Astrocyte of the cerebellum (primary cell): ENCODE data around the gene QRFPR.

Source experiments
- DNase-seq: peaks from one replicate; pipeline ENCODE4 v3.0.0-alpha.2; 2011; ENCODE audit warnings: low read depth
- H3K4me3 ChIP-seq: 2 replicates; pipeline ENCODE4 v1.5.1; 2011; ENCODE audit warnings: mild to moderate bottlenecking, low read depth, low read length, moderate library complexity
- in situ Hi-C: cut with HindIII; loops from 2 replicates; pipeline ENCODE4 v1.10.0; 2017; ENCODE audit warnings: low sequenced_read_pairs
- TF ChIP-seq, protein P1 (sequence below): IDR thresholded peaks from 2 replicates; pipeline ENCODE4 v1.5.1; 2012; ENCODE audit warnings: low read length, low read depth, moderate library complexity, mild to moderate bottlenecking; ENCODE audit errors: missing control alignments

The QRFPR gene

DNA sequence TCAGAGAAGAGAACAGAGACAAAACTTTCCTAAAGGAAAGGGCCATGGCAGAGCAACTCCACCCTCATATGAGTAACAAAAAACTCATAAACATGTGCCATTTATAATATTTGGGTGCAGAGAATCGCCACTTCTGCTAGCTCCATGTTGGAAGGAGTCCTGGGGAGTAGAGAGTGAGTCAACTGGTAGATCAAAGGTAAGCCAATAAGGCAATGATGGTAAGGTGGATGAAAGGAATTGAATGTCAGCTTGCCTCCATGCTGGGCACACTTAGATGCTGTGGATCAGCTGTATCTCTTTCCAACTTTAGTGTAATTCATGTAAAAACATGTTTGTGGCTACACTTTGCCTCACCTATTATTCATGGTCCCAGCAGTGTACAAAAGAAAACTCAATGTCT is 4.7 kb downstream of the QRFPR start:
- H3K4me3 ChIP-seq = no peak overlapping the region
- TF ChIP-seq, protein P1, sequence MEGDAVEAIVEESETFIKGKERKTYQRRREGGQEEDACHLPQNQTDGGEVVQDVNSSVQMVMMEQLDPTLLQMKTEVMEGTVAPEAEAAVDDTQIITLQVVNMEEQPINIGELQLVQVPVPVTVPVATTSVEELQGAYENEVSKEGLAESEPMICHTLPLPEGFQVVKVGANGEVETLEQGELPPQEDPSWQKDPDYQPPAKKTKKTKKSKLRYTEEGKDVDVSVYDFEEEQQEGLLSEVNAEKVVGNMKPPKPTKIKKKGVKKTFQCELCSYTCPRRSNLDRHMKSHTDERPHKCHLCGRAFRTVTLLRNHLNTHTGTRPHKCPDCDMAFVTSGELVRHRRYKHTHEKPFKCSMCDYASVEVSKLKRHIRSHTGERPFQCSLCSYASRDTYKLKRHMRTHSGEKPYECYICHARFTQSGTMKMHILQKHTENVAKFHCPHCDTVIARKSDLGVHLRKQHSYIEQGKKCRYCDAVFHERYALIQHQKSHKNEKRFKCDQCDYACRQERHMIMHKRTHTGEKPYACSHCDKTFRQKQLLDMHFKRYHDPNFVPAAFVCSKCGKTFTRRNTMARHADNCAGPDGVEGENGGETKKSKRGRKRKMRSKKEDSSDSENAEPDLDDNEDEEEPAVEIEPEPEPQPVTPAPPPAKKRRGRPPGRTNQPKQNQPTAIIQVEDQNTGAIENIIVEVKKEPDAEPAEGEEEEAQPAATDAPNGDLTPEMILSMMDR = no peak
- no peak for DNase-seq
- in situ Hi-C loops = no loop called here

DNA sequence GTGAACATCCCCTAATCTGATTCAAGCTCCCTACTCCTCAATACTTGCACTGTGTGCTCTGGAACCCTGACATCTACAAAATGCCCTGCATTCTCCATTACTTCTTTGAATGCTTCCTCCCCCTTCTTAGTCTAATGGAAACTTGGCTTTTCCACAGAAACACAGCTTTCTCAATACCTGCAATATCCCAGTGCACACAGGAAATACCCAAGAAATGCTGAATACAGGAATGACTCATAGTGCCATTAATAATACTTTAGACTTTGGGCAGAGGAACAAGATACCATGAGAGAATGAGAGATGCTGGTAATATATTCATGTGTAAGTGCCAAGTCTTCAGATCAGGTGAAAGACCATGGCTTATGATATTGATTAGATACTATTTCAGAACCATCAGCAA is 5.6 kb downstream of the QRFPR start:
- in situ Hi-C loops = no loop called here

DNA sequence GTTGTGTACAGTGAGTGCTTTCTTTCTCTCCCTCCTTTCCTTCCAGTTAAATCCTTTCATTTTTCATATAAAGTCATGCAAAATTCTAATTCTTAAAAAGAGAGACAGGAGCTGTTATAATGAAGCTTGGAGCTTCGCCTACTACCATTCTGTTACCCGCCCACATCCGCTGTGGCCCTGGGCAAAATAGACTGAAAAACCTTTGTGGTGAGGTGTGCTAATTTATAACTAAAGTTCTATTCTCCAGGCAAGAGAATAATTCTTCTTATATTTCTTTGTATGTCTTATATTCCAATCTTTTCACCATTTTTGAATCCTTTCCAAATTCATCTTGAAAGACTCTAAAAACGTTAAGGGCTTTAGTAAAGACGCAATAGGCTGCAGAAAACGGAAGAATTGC is 7.0 kb downstream of the QRFPR start:
- in situ Hi-C loops = loop anchor here (5.0 kb wide), 1 partner anchor 363 kb away; no protein-coding TSS in a partner anchor
- TF ChIP-seq, protein P1 = no peak
- no peak overlapping the region for H3K4me3 ChIP-seq
- no peak for DNase-seq

More for the DNA sequence above, 5.6 kb downstream of the QRFPR start:
- DNase-seq = peak; percentile 13
- no peak overlapping the region for H3K4me3 ChIP-seq
- TF ChIP-seq, protein P1 = no peak

DNA sequence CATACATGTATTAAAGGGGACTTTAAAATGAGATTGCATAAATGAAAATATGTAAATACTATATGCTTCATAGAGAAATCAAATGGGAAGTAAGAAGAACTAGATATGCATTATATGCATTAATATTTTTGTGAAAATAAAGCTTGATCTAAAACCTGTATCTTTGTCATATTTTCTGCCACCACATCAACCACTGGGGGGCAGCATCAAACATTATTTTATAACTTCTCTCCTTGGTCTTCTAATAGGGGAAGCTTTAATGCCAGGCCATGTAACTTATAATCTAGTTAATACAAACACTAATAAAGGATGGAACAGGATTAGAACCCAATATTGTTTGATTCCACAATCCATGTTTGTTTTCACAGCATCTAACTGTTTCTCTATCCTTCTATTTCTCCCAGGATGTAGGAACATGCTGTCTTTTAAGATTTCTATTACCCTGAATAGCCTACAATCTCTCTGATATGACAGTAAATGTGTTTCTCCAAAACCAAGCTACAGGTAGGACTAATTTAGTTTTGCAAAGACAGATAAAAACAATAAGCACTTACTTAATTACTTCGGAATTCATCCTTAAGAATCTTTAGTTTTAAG is 10.0 kb downstream of the QRFPR start:
- TF ChIP-seq, protein P1 = peak; percentile 55
- in situ Hi-C loops = loop anchor here (5.0 kb wide), 1 partner anchor 366 kb away; no protein-coding TSS in a partner anchor
- no peak overlapping the region for H3K4me3 ChIP-seq
- peak; percentile 43 for DNase-seq

DNA sequence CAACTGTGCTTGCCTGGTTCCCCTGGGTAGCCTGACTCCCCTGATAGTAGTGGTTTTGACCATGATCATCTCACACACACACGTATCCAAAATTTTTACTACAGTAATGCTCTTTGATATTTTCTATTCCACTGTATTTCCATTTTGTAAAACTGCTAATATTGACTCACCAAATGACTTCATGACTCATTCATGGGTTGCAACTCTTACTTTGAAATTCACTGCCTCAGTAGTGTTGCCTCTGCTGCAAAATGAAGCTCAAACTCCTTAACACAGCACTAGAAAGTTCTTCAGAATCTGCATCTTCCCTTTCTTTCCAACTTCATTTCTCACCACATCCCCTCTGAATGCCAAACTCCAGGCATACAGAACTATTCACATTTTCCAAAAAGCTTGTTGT is 20.3 kb downstream of the QRFPR start:
- no peak for DNase-seq
- in situ Hi-C loops = no loop called here
- H3K4me3 ChIP-seq = no peak overlapping the region
- TF ChIP-seq, protein P1 = no peak

DNA sequence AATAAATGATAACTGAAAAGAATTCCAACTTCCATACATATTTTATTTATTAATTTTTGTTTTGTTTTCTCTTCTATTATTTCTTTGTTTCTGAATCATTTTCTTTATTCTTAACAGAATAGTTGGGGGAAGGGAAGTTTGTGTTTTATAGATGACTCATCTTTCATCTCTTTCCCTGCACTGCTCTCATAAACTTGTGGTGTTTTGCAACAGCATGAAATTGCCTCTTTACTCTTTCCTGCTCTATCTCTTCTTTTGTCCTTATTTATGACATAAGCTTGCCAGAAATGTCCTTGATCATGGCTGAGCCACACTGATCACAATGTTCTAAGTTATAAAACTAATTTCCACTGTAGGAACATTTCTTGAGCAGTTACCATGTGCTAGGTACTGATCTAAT is 22.3 kb downstream of the QRFPR start:
- peak; percentile 31 for DNase-seq
- TF ChIP-seq, protein P1 = no peak
- H3K4me3 ChIP-seq = no peak overlapping the region
- in situ Hi-C loops = no loop called here
